Dermis blood vessel endothelial cell (primary cell): ENCODE measurements around the gene HOXA5. TPM values are rescaled to one million over a fixed set of nuclear protein-coding genes. Genes with fewer than 3 reads are reported as not detected.

ENCODE experiments used
- DNase-seq: peaks from one replicate; pipeline ENCODE4 v3.0.0; 2010
- total RNA-seq: library from RNA; depleted of rRNA; stranded (reverse); fragments of >200 nt; gene quantifications from 2 replicates; pipeline ENCODE4 v1.2.3, GENCODE V29; 2014

The HOXA5 gene
- 5.6 and 6.1 TPM in 2 replicates for total RNA-seq

- DNase-seq: peak; percentile 81
Measured at GRCh38 chr7:27143023-27143949, at the start of gene HOXA5. TSS of gene HOXA5 (minus strand) at chr7:27143681. CDS start at chr7:27143607, 74 bp downstream.

GRCh38 chr7:27192546-27193334, 49.3 kb upstream of the HOXA5 start:
- DNase-seq: no peak

GRCh38 chr7:27191833-27192545, 48.5 kb upstream of the HOXA5 start:
- DNase-seq: no peak

- no peak for DNase-seq
Measured at GRCh38 chr7:27191161-27191731, 47.8 kb upstream of the HOXA5 start.

- no peak for DNase-seq
Measured at GRCh38 chr7:27189997-27190748, 46.7 kb upstream of the HOXA5 start.

GRCh38 chr7:27189295-27189996, 46.0 kb upstream of the HOXA5 start:
- DNase-seq: peak; percentile 49

- peak; percentile 49 for DNase-seq
Measured at GRCh38 chr7:27188386-27189294, 45.2 kb upstream of the HOXA5 start.

- no peak for DNase-seq
Measured at GRCh38 chr7:27187475-27188385, 44.2 kb upstream of the HOXA5 start.

GRCh38 chr7:27186668-27187474, 43.4 kb upstream of the HOXA5 start:
- DNase-seq: no peak

GRCh38 chr7:27185854-27186667, 42.6 kb upstream of the HOXA5 start:
- DNase-seq: no peak

- DNase-seq: peak; percentile 61
Measured at GRCh38 chr7:27185013-27185853, 41.8 kb upstream of the HOXA5 start, which contains the start of gene HOXA11. TSS of gene HOXA11 (minus strand) at chr7:27185232. CDS start at chr7:27185144, 88 bp downstream.

GRCh38 chr7:27184337-27185012, 41.0 kb upstream of the HOXA5 start:
- peak; percentile 63 for DNase-seq

- peak; percentile 58 for DNase-seq
Measured at GRCh38 chr7:27183682-27184336, 40.3 kb upstream of the HOXA5 start.

GRCh38 chr7:27182861-27183681, 39.6 kb upstream of the HOXA5 start:
- no peak for DNase-seq
